Adrenal gland (tissue), 12 donors: ENCODE results near the gene MYO18A. TPM values are rescaled to one million over a fixed set of nuclear protein-coding genes. Genes with fewer than 3 reads are reported as not detected.

ENCODE experiments used
- DNase-seq, 7 donors: peaks; one replicate each; pipeline ENCODE4 v3.0.0-alpha.2; 2019 to 2020
- H3K27ac ChIP-seq, 5 donors: fragments of 200-600 bp; sonication (generic) in 4 of 5; 1 replicate in 3 of 5; 2 replicates in 2 of 5; pipeline versions ENCODE4 v1.5.1 to v1.8.0; 2016 to 2020; ENCODE audit warnings: mild to moderate bottlenecking in 1 of 5
- H3K27me3 ChIP-seq: fragments of 200-600 bp; 2 replicates; pipeline ENCODE4 v1.8.0; 2021
- H3K36me3 ChIP-seq, 2 donors: fragments of 200-600 bp; replicated peaks in 1 of 2; 1 replicate in 1 of 2; 2 replicates in 1 of 2; pipeline versions ENCODE4 v1.5.1 to v1.8.0; 2018 to 2022
- H3K4me1 ChIP-seq, 2 donors: fragments of 200-600 bp; replicated peaks in 1 of 2; 1 replicate in 1 of 2; 2 replicates in 1 of 2; pipeline versions ENCODE4 v1.5.1 to v1.8.0; 2018 to 2021
- H3K4me3 ChIP-seq, 4 donors: fragments of 200-600 bp; sonication (generic) in 3 of 4; one replicate each; pipeline ENCODE4 v1.5.1; 2016 to 2018
- H3K9me3 ChIP-seq, 3 donors: fragments of 200-600 bp; sonication (generic) in 1 of 3; replicated peaks in 1 of 3; 1 replicate in 2 of 3; 2 replicates in 1 of 3; pipeline versions ENCODE4 v1.5.1 to v1.8.0; 2016 to 2021
- CTCF ChIP-seq, 6 experiments: fragments of 450-650 bp in 4 of 6; fragments of 200-600 bp in 2 of 6; sonication (generic) in 1 of 6; IDR thresholded peaks; 1 replicate in 5 of 6; 2 replicates in 1 of 6; pipeline versions ENCODE4 v1.5.1 to v1.8.0; 2016 to 2021; ENCODE audit warnings: antibody characterized with exemption in 6 of 6, mild to moderate bottlenecking in 2 of 6, moderate library complexity in 1 of 6
- POLR2A ChIP-seq, 2 donors: fragments of 450-650 bp; IDR thresholded peaks; one replicate each; pipeline ENCODE4 v1.6.1; 2017; ENCODE audit warnings: antibody characterized with exemption in 2 of 2, mild to moderate bottlenecking in 2 of 2, moderate library complexity in 1 of 2
- WGBS, 4 donors: extraction: QIAGEN DNeasy Blood & Tissue Kit in 2 of 4; methylation state at CpG; one replicate each; pipeline versions ENCODE4 v1.1.5 to v1.1.7; 2013 to 2017; 5-methylcytosine and 5-hydroxymethylcytosine counted together
- intact Hi-C, 2 donors: fragments of 100-400 bp; cut with DNase I; formaldehyde crosslinking; loops; one replicate each; pipeline versions ENCODE4 v1.14.1 to v1.15.0; 2022 to 2023
- polyA plus RNA-seq, 3 donors: library from polyadenylated mRNA; stranded (reverse); fragments of 200-250 nt in 2 of 3; fragments of 350-450 nt in 1 of 3; fragmentation: Illumina TruSeq in 1 of 3; extraction: RNeasy Lipid Tissue Mini Kit (QIAGEN cat#74804) in 1 of 3; gene quantifications; one replicate each; pipeline ENCODE4 v1.2.3, GENCODE V29; 2013 to 2014
- total RNA-seq, 9 donors: library from RNA; depleted of rRNA in 4 of 9; stranded (reverse); fragments of >200 nt in 4 of 9; fragments of 120-200 nt in 1 of 9; fragmentation: NEBNext Ultra II Directional in 1 of 9; extraction: Animal tissue kit (Norgen Biotek cat#: 25700) in 1 of 9; gene quantifications; one replicate each; pipeline versions ENCODE4 v1.1.0 to v1.2.4, GENCODE V29; 2013 to 2023
- donor health status: healthy with polysubstance abuse.
- donor health status: Bipolar disorder and iron deficiency.
- donor health status: DM: yes; HTN: yes; CAD: no.
- donor health status: DM: no; HTN: no; CAD: no.
- donor health status: DM: no; HTN: no; CAD: no.
- donor health status: DM: yes; HTN: yes; CAD: no.

MYO18A gene
- total and polyA plus RNA-seq, 12 donors, result 19.6 to 95.6 (median 40.7) TPM

DNA sequence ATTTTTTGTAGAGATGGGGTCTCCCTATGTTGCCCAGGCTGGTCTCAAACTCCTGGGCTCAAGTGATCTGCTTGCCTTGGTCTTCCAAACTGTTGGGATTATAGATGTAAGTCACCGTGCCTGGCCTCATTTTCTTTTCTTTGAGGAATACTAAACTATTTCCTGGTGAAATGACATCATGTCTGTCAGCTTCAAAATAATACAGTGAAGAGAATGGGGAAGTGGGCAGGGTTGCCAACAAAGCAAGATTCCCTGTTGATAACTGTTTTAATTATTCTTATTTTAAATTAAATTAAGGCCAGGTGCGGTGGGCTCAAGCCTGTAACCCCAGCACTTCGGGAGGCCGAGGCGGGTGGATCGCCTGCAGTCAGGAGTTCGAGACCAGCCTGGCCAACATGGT, 116.2 kb downstream of the MYO18A start:
- no peak for DNase-seq
- Histone ChIP-seq H3K4me1 (no peaks in the 10 kb centered on the region), H3K9me3 (no peaks in the 10 kb centered on the region), H3K4me3 (no peak overlapping the region), H3K27ac (no peak overlapping the region), H3K36me3 (no peaks in the 10 kb centered on the region), H3K27me3 (no peaks in the 10 kb centered on the region)
- TF ChIP-seq CTCF (IDR thresholded peaks at IDR 0.05) (no peak), POLR2A (IDR thresholded peaks at IDR 0.05) (no peak)
- intact Hi-C loops, result no loop called here
- WGBS, 4 donors, result 86 to 88% (median 87%) methylated on average over 7 of the region's 7 CpGs

DNA sequence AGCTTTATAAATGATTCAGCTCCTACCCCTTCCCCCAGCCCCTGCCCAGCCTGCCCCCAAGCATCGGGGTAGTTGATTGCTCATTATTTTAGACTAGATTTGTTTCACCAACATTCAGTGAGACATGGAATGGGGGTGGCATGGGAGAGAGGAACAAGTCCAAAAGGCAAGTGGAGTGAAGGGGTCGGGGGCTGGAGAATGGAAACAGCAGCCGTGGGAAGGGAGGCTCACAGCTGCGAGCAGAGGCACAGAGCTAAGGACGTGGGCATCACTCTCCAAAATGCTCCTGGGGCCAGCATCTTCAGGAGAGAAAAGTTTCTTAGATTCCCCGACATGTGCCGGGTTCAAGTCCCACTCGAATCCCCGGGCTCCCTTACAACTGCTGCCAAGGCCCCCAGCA, 118.0 kb downstream of the MYO18A start:
- TF ChIP-seq POLR2A (IDR thresholded peaks at IDR 0.05), result no peak
- no peak for TF ChIP-seq CTCF (IDR thresholded peaks at IDR 0.05)
- Histone ChIP-seq H3K36me3 (no peaks in the 10 kb centered on the region), H3K27ac (no peak overlapping the region), H3K27me3 (no peaks in the 10 kb centered on the region), H3K4me3 (no peak overlapping the region), H3K4me1 (no peaks in the 10 kb centered on the region), H3K9me3 (no peaks in the 10 kb centered on the region)
- DNase-seq, result no peak
- 91 to 94% (median 92%) methylated on average over 9 of the region's 9 CpGs for WGBS, 4 donors
- intact Hi-C loops, result no loop called here

DNA sequence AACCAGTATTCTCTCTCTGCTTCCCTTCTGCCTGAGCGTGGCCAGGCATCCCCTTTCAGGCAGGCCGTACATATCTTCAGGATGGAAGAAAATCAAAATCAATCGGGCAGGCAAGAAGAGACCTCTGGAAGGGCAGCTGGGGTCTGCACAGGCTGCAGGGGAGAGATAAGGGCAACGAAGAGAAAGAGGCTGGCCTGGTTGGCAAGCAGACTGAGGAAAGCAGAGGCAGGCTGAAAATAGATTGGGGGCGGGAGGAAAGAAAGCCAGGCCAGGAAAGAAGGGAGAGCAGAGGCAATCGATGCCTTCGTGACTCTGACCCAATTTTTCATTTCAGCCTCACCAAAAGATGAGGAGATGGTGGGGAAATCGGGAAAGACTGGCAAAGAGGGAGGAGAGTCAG, 119.2 kb downstream of the MYO18A start:
- H3K4me3 ChIP-seq, result no peak overlapping the region
- intact Hi-C loops, result no loop called here

DNA sequence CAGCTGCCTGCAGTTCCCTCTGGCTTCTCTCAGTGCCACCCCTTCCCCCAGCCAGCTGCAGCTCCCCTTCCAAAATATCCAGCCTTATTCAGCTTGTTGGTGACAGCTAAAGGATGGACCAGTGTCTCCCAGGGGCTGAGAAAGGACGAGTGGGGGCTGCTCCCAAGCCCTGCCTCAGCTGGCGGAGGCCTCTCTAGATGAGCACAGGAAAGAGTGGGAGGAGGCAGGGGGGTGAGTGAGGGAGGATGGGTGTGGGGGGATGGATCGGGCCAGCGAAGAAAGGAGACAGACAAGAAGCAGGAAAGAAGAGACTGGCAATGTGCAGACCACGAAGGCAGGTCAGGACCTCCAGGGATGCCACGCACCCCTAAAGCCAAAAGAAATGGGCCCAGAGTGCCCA, 119.7 kb downstream of the MYO18A start:
- H3K4me1 ChIP-seq, result no peaks in the 10 kb centered on the region
- 67 to 77% (median 74%) methylated on average over 6 of the region's 6 CpGs for WGBS, 4 donors
- H3K4me3 ChIP-seq, result no peak overlapping the region
- H3K27me3 ChIP-seq, result no peaks in the 10 kb centered on the region
- intact Hi-C loops, result no loop called here
- no peak for TF ChIP-seq CTCF (IDR thresholded peaks at IDR 0.05)
- no peak for TF ChIP-seq POLR2A (IDR thresholded peaks at IDR 0.05)
- H3K27ac ChIP-seq, result no peak overlapping the region
- no peaks in the 10 kb centered on the region for H3K9me3 ChIP-seq
- no peak for DNase-seq
- no peaks in the 10 kb centered on the region for H3K36me3 ChIP-seq

More for the DNA sequence above, 119.2 kb downstream of the MYO18A start:
- H3K27me3 ChIP-seq, result no peaks in the 10 kb centered on the region
- WGBS, 4 donors, result 46 to 67% (median 56%) methylated on average over 8 of the region's 8 CpGs
- no peak for DNase-seq
- no peaks in the 10 kb centered on the region for H3K9me3 ChIP-seq
- no peaks in the 10 kb centered on the region for H3K4me1 ChIP-seq
- no peak overlapping the region for H3K27ac ChIP-seq
- TF ChIP-seq CTCF (IDR thresholded peaks at IDR 0.05), result no peak
- H3K36me3 ChIP-seq, result no peaks in the 10 kb centered on the region
